DMS79 treated with DMSO at 0.1 percent for 48 hours (cell line): ENCODE data around the gene GNL1.
A peak's percentile ranks its signal among the peaks of the same experiment; 100 is the strongest.
"Not testable (repeated sequence)": the region's sequence is repeated elsewhere in the genome, so short reads cannot be mapped to it uniquely, and the experiment has no call there.

Experiments
- DNase-seq: peaks from one replicate; lab custom pipeline; 2025; lab: John Stamatoyannopoulos, UW

Gene GNL1

GRCh38 chr6:30530014-30530413, 26.3 kb downstream of the GNL1 start:
- DNase-seq, result no peak

GRCh38 chr6:30529349-30529875, 26.9 kb downstream of the GNL1 start:
- not testable (repeated sequence) for DNase-seq

- not testable (repeated sequence) for DNase-seq
Observed at GRCh38 chr6:30526444-30526843, 29.8 kb downstream of the GNL1 start.

- DNase-seq, result not testable (repeated sequence)
Observed at GRCh38 chr6:30521952-30522351, 34.3 kb downstream of the GNL1 start.

GRCh38 chr6:30521082-30521481, 35.2 kb downstream of the GNL1 start:
- DNase-seq, result not testable (repeated sequence)

GRCh38 chr6:30520522-30520921, 35.8 kb downstream of the GNL1 start:
- DNase-seq, result no peak

GRCh38 chr6:30518505-30519145, 37.7 kb downstream of the GNL1 start:
- not testable (repeated sequence) for DNase-seq

GRCh38 chr6:30517767-30518504, 38.4 kb downstream of the GNL1 start:
- DNase-seq, result not testable (repeated sequence)

- not testable (repeated sequence) for DNase-seq
Observed at GRCh38 chr6:30516754-30517076, 39.6 kb downstream of the GNL1 start.

- DNase-seq, result peak; percentile 78
Observed at GRCh38 chr6:30515944-30516753, 40.1 kb downstream of the GNL1 start.

- no peak for DNase-seq
Observed at GRCh38 chr6:30515106-30515505, 41.2 kb downstream of the GNL1 start.

GRCh38 chr6:30513451-30513850, 42.8 kb downstream of the GNL1 start:
- DNase-seq, result no peak

- no peak for DNase-seq
Observed at GRCh38 chr6:30511169-30511546, 45.1 kb downstream of the GNL1 start.

- no peak for DNase-seq
Observed at GRCh38 chr6:30510419-30511168, 45.7 kb downstream of the GNL1 start.

GRCh38 chr6:30508890-30509736, 47.2 kb downstream of the GNL1 start:
- no peak for DNase-seq

- no peak for DNase-seq
Observed at GRCh38 chr6:30507849-30508827, 48.2 kb downstream of the GNL1 start.

- no peak for DNase-seq
Observed at GRCh38 chr6:30500421-30501355, 55.6 kb downstream of the GNL1 start.

GRCh38 chr6:30498705-30499104, 57.6 kb downstream of the GNL1 start:
- not testable (repeated sequence) for DNase-seq

- DNase-seq, result no peak
Observed at GRCh38 chr6:30497714-30498113, 58.6 kb downstream of the GNL1 start.
